A172 (cell line): ENCODE measurements around the gene IQSEC2. TPM values are rescaled to one million over a fixed set of nuclear protein-coding genes. Genes with fewer than 3 reads are reported as not detected.

ENCODE experiments used
- DNase-seq: peaks from one replicate; pipeline ENCODE4 v3.0.0-alpha.2; 2015; ENCODE audit warnings: low spot score
- total RNA-seq: library from RNA; depleted of rRNA; stranded (reverse); fragments of >200 nt; shearing (Covaris generic); gene quantifications from 2 replicates; pipeline ENCODE4 v1.2.3, GENCODE V29; 2014

IQSEC2 gene
- total RNA-seq, 1 experiment from 2014 or later: 21.3 TPM

GRCh38 chrX:53305219-53305995 is 24.0 kb upstream of the IQSEC2 start:
- no peak for DNase-seq

- DNase-seq: no peak
These were observed 21.8 kb upstream of the IQSEC2 start for GRCh38 chrX:53303195-53303594.

- DNase-seq: no peak
These were observed 18.8 kb upstream of the IQSEC2 start for GRCh38 chrX:53300157-53300556.

- no peak for DNase-seq
These were observed 12.8 kb upstream of the IQSEC2 start for GRCh38 chrX:53294024-53294648.

GRCh38 chrX:53291596-53291995 is 10.2 kb upstream of the IQSEC2 start:
- DNase-seq: no peak

GRCh38 chrX:53290441-53291041 is 9.2 kb upstream of the IQSEC2 start:
- no peak for DNase-seq

GRCh38 chrX:53288189-53288588 is 6.8 kb upstream of the IQSEC2 start:
- no peak for DNase-seq

- DNase-seq: peak; percentile 80
These were observed 6.2 kb upstream of the IQSEC2 start for GRCh38 chrX:53287493-53288138.

- DNase-seq: no peak
These were observed 4.8 kb upstream of the IQSEC2 start for GRCh38 chrX:53286171-53286570.

- DNase-seq: no peak
These were observed 4.2 kb upstream of the IQSEC2 start for GRCh38 chrX:53285591-53285990.

GRCh38 chrX:53284684-53285447 is 3.5 kb upstream of the IQSEC2 start:
- DNase-seq: peak; percentile 46

- DNase-seq: no peak
These were observed 2.2 kb upstream of the IQSEC2 start for GRCh38 chrX:53283567-53283966.

- DNase-seq: no peak
These were observed 1.7 kb upstream of the IQSEC2 start for GRCh38 chrX:53283099-53283498.

GRCh38 chrX:53281963-53282695 is 745 bp upstream of the IQSEC2 start:
- DNase-seq: no peak

- DNase-seq: peak; percentile 59
These were observed 758 bp downstream of the IQSEC2 start for GRCh38 chrX:53280331-53281320.

- no peak for DNase-seq
These were observed 1.8 kb downstream of the IQSEC2 start for GRCh38 chrX:53279296-53280237.

- no peak for DNase-seq
These were observed 8.5 kb downstream of the IQSEC2 start for GRCh38 chrX:53272808-53273337.

- DNase-seq: no peak
These were observed 11.8 kb downstream of the IQSEC2 start for GRCh38 chrX:53269536-53270107.
